GM12865 (cell line): ENCODE data around the gene FRAS1.
"Not testable (repeated sequence)": the region's sequence is repeated elsewhere in the genome, so short reads cannot be mapped to it uniquely, and the experiment has no call there.

Experiments
- DNase-seq: peaks from one replicate; pipeline ENCODE4 v3.0.0; 2010; ENCODE audit warnings: low read depth
- H3K4me3 ChIP-seq: 2 replicates; pipeline ENCODE4 v1.5.1; 2011; ENCODE audit warnings: mild to moderate bottlenecking, low read depth, low read length, control low read depth
- TF ChIP-seq, protein P1 (sequence below): IDR thresholded peaks from 2 replicates; pipeline ENCODE4 v1.5.1; 2011; ENCODE audit warnings: low read length, control low read depth, low read depth, inconsistent platforms; ENCODE audit not compliant: insufficient read depth; ENCODE audit errors: missing control alignments

The FRAS1 gene

DNA sequence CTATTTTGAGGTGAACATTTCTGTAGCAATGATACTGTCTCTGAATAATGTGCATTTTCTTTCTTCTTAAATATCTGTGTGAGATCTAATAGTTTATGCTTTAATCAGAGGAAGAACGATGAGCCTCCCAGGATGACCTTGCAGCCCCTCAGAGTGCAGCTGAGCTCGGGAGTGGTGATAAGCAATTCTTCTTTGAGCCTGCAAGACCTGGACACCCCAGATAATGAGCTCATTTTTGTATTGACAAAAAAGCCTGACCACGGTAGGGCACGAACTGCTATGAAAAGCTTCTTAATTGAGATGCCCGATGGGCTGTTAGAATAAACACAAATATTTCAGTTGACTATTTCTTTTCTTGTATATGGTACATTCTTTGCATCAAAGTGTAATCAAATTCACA, 389.5 kb downstream of the FRAS1 start:
- H3K4me3 ChIP-seq = no peak overlapping the region
- TF ChIP-seq, protein P1, sequence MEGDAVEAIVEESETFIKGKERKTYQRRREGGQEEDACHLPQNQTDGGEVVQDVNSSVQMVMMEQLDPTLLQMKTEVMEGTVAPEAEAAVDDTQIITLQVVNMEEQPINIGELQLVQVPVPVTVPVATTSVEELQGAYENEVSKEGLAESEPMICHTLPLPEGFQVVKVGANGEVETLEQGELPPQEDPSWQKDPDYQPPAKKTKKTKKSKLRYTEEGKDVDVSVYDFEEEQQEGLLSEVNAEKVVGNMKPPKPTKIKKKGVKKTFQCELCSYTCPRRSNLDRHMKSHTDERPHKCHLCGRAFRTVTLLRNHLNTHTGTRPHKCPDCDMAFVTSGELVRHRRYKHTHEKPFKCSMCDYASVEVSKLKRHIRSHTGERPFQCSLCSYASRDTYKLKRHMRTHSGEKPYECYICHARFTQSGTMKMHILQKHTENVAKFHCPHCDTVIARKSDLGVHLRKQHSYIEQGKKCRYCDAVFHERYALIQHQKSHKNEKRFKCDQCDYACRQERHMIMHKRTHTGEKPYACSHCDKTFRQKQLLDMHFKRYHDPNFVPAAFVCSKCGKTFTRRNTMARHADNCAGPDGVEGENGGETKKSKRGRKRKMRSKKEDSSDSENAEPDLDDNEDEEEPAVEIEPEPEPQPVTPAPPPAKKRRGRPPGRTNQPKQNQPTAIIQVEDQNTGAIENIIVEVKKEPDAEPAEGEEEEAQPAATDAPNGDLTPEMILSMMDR = no peak
- no peak for DNase-seq

DNA sequence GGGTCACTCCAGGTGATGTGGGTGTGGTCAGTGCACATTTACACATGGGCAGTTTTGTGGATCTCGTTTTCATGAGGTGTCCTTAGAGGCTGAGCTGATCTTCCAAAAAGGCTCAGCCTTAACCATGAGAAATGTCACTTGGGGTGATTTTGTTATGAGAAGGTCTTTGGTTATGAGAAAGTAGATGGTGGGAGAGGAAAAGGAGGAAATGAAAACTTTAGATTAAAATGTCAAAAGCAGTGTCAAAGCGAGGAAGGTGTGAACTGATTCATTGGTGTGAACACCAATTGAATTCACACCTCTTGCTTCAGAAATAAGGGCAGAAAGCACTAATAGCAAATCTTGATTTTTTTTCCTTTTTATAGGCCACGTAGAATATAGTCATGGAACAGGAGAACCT, 394.3 kb downstream of the FRAS1 start:
- no peak for DNase-seq
- no peak overlapping the region for H3K4me3 ChIP-seq
- TF ChIP-seq, protein P1 = no peak

DNA sequence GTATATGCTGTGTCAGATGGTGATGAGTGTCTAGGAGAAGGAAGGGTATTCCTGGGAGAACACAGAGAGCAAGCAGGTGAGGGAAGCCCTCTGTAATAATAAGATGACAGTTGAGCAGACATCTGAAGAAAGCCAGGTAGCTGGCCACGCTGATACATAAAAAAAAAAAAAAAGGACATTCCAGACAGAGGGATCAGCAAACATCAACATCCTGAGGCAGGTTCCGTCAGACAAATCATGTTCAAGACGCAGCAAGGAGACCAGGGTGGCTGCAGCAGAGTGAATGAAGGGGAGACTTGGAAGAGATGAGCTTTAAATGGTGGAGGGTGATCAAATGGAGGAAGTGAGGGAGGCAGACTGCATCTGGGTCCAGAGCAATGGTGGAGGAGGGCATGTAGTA, 396.9 kb downstream of the FRAS1 start:
- no peak for DNase-seq
- H3K4me3 ChIP-seq = no peak overlapping the region
- TF ChIP-seq, protein P1 = no peak

DNA sequence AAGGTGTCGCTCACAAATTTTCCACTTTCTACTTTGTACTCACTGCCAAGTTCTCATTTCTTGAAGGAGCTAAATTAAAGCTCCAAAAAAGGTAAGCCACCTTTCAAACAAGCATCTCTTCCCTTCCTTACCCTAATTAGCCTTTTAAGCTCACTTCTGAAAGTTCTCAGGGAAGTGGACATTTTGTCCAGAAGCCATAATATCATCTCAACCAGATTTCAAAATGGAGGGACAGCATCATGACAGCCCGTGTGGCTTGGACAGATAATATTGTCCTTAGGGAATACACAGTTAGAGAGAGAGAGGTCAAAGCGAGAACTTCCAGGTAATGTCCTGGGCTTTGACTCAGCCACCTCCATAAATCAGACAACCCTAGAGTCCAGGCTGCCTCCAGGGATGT, 400.6 kb downstream of the FRAS1 start:
- DNase-seq = no peak
- TF ChIP-seq, protein P1 = no peak
- no peak overlapping the region for H3K4me3 ChIP-seq

DNA sequence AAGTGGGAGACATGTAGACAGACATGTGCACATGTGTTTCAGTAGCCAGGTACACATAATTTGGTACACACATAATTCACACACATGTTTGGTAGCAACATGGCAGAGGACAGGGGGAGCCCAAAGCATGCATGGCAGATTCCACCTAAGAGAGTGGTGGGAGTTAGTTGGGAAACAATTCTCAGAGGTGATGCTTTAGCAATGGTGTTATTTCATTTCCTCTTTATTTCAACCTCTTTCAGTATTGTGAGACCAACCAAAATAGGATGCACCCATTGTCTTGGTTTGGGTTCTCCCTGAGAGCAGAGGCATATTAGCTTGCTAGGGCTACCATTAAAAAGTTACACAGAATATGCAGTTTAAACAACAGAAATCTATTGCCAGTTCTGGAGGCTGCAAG, 402.2 kb downstream of the FRAS1 start:
- no peak overlapping the region for H3K4me3 ChIP-seq
- TF ChIP-seq, protein P1 = no peak
- DNase-seq = no peak

DNA sequence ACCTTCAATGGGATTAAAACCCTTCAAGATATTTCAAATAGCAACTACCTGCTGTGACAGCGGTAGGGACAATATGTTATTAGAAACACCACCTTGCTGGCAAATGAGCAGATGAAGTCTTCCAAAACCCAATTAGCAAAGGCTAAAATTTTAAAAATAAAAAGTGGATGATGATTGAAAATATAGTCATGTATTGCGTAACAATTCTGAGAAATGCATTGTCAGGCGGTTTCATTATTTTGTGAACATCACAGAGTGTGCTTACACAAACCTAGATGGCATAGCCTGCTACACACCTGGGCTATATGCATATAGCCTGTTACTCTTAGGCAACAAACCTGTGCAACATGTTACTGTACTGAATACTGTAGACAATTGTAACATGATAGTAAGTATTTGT, 403.2 kb downstream of the FRAS1 start:
- no peak overlapping the region for H3K4me3 ChIP-seq
- DNase-seq = no peak
- TF ChIP-seq, protein P1 = no peak

DNA sequence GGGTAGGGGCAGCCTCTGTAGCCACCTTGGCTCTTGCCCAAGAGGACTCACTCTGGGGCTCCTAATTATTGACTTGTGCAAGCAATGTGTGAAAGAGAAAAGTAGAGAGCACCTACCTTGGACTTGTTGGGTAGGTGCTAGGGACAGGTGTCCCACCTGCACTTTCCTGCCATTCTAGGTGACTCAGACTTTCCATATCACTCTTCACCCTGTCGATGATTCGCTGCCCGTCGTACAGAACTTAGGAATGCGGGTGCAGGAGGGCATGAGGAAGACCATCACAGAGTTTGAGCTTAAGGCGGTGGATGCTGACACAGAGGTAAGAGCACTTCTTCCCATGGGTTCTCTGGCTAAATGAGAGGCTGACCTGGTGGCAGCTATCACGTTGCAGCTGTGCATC, 407.1 kb downstream of the FRAS1 start:
- TF ChIP-seq, protein P1 = no peak

DNA sequence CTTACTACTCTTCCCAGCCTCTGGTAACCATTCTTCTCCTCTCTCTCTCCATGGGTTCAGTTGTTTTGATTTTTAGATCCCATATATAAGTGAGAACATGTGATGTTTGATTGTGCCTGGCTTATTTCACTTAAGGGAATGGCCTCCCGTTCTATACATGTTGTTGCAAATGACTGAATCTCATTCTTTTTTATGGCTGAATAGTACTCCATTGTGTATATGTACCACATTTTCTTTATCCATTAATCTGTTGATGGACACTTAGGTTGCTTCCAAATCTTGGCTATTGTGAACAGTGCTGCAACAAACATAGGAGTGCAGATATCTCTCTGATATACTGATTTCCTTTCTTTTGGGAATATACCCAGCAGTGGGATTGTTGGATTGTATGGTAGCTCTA, 410.1 kb downstream of the FRAS1 start:
- not testable (repeated sequence) for DNase-seq, H3K4me3 ChIP-seq

More for the DNA sequence above, 407.1 kb downstream of the FRAS1 start:
- no peak overlapping the region for H3K4me3 ChIP-seq
- no peak for DNase-seq
